HEK293T (cell line): ENCODE results near the gene PLD1.

Experiments used
- ARNT ChIP-seq: fragments of 450-650 bp; IDR thresholded peaks from 2 replicates; pipeline ENCODE4 v1.6.1; 2017; ENCODE audit warnings: mild to moderate bottlenecking
- BHLHE40 ChIP-seq: fragments of 450-650 bp; IDR thresholded peaks from 2 replicates; pipeline ENCODE4 v1.6.1; 2016; ENCODE audit warnings: mild to moderate bottlenecking, moderate library complexity, borderline replicate concordance
- CTBP1 ChIP-seq: fragments of 450-650 bp; IDR thresholded peaks from 2 replicates; pipeline ENCODE4 v1.6.1; 2016; ENCODE audit warnings: borderline replicate concordance
- ELF4 ChIP-seq: fragments of 450-650 bp; IDR thresholded peaks from 2 replicates; pipeline ENCODE4 v1.6.1; 2017; ENCODE audit warnings: antibody characterized with exemption
- FOXM1 ChIP-seq: fragments of 450-650 bp; IDR thresholded peaks from 2 replicates; pipeline ENCODE4 v1.6.1; 2017; ENCODE audit warnings: mild to moderate bottlenecking, borderline replicate concordance
- HDGF ChIP-seq: fragments of 450-650 bp; IDR thresholded peaks from 2 replicates; pipeline ENCODE4 v1.6.1; 2017; ENCODE audit warnings: antibody characterized with exemption, borderline replicate concordance
- TARDBP ChIP-seq: fragments of 450-650 bp; IDR thresholded peaks from 2 replicates; pipeline ENCODE4 v1.6.1; 2016

DNA sequence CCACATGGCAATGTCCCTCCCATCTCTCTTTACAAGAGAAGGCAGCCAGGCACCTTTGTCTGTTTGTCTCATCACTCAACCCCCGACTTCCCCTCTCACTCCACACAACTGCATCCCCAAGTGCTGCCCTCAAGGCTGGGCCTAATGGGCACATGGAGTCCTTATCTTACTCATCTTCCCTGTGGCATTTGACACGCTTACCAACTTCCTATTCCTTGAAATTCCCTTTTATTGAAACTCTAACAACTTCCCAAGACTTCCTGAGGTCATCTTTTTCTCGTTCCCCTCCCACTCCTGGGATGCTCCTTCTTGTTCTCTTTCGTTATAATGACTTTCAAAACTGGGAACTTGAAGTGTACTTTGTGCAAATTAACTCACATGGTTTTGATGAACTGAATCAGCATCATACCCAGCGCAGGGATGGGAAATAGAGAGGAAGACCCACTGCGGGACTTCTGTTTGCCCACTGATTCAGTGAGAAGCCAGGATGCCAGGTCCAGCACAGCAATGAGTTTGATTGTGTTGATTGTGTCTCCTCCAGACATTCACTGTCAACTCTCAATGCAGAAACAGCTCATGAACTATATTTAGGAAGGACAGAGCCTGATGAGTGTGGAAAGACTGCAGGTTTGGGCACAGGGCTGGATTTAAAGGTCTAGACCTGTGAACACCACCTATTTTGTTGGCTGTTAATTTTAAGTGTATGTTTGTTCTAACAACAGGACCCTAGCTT is 245.4 kb downstream of the PLD1 start:
- no peak for TF ChIP-seq FOXM1
- TF ChIP-seq ELF4 = no peak
- no peak for TF ChIP-seq TARDBP
- no peak for TF ChIP-seq CTBP1
- TF ChIP-seq HDGF = no peak
- no peak for TF ChIP-seq BHLHE40
- no peak for TF ChIP-seq ARNT
